ENCODE measurements around the gene KCNQ1OT1.

Gene KCNQ1OT1

GRCh38 chr11:2579315-2580060, 120.3 kb downstream of the KCNQ1OT1 start:
- no peak for DNase-seq

GRCh38 chr11:2578929-2579270, 120.9 kb downstream of the KCNQ1OT1 start:
- DNase-seq: no peak

- no peak for DNase-seq
Observed at GRCh38 chr11:2577991-2578928, 121.5 kb downstream of the KCNQ1OT1 start.

GRCh38 chr11:2577031-2577990, 122.5 kb downstream of the KCNQ1OT1 start:
- DNase-seq: no peak

GRCh38 chr11:2576549-2576948, 123.2 kb downstream of the KCNQ1OT1 start:
- no peak for DNase-seq

- DNase-seq: no peak
Observed at GRCh38 chr11:2576111-2576510, 123.7 kb downstream of the KCNQ1OT1 start.

- DNase-seq: no peak
Observed at GRCh38 chr11:2575591-2576051, 124.2 kb downstream of the KCNQ1OT1 start.

GRCh38 chr11:2574553-2575535, 125.0 kb downstream of the KCNQ1OT1 start:
- DNase-seq: peak; percentile 13 to 52

- no peak for DNase-seq
Observed at GRCh38 chr11:2574043-2574552, 125.7 kb downstream of the KCNQ1OT1 start.

GRCh38 chr11:2573240-2574042, 126.4 kb downstream of the KCNQ1OT1 start:
- no peak for DNase-seq

- no peak for DNase-seq
Observed at GRCh38 chr11:2572491-2573239, 127.1 kb downstream of the KCNQ1OT1 start.

- no peak for DNase-seq
Observed at GRCh38 chr11:2571598-2572281, 128.1 kb downstream of the KCNQ1OT1 start.

GRCh38 chr11:2570841-2571597, 128.8 kb downstream of the KCNQ1OT1 start:
- DNase-seq: no peak

- no peak for DNase-seq
Observed at GRCh38 chr11:2570211-2570811, 129.5 kb downstream of the KCNQ1OT1 start.

- no peak for DNase-seq
Observed at GRCh38 chr11:2569731-2570210, 130.0 kb downstream of the KCNQ1OT1 start.

GRCh38 chr11:2569321-2569721, 130.5 kb downstream of the KCNQ1OT1 start:
- no peak for DNase-seq

GRCh38 chr11:2567026-2567671, 132.6 kb downstream of the KCNQ1OT1 start:
- DNase-seq: no peak

Data from hippocampal formation (tissue), 2 donors.